Hematopoietic multipotent progenitor cell treated with erythropoietin and hydrocortisone succinate and interleukin-3 and kit ligand, for 17 days (in vitro differentiated cells): ENCODE results near the gene CBX1.
"Not testable (repeated sequence)": the region's sequence is repeated elsewhere in the genome, so short reads cannot be mapped to it uniquely, and the experiment has no call there.

Experiments used
- DNase-seq: peaks from one replicate; pipeline ENCODE4 v3.0.0-alpha.2; 2015; ENCODE audit warnings: low spot score

Gene CBX1

GRCh38 chr17:48123111-48123510 lies 21.8 kb upstream of the CBX1 start:
- DNase-seq: no peak

DNA sequence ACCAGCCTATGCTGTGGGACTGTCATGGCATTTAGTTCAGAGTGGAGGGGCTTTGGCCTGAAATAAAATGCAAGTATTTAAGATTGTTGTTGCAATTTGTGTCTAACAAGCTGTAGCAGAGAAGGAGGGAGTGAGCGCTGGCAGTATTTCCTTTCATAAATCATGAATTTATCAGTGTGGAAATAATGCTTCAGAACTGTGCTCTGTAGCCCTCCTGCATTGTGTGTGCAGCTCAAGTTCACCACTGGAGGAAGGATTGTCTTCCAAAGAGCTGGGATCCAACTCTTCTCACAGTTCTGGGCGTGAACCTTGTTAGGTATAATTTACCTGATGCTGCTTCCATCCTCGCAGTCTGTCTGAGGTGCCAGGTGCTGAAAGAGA lies 21.4 kb upstream of the CBX1 start:
- DNase-seq: no peak

GRCh38 chr17:48121923-48122664 lies 20.8 kb upstream of the CBX1 start:
- no peak for DNase-seq

- no peak for DNase-seq
These were observed 12.0 kb upstream of the CBX1 start for GRCh38 chr17:48113201-48113676.

DNA sequence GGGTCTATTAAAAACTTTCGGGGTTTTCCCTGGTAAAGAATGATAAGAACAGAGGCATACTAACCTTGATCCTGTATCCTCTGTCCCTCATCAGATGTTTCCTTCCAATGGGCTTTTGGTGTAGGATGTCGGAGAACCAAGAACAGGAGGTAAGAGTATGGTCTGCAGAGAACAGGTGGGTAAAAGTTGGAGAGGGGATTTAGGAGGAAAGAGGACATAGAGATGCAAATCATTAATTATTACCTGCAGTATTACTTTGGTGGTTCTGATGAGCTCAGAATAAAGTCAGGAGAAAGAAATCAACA lies 10.6 kb upstream of the CBX1 start:
- no peak for DNase-seq

- DNase-seq: no peak
These were observed 9.5 kb upstream of the CBX1 start for GRCh38 chr17:48110761-48111160.

- peak; percentile 87 for DNase-seq
These were observed 6.1 kb upstream of the CBX1 start, which contains the start of gene SNX11 for GRCh38 chr17:48107137-48108055. SNX11 (plus strand) TSS chr17:48107766; CDS start chr17:48112044, 4,278 bp downstream.

DNA sequence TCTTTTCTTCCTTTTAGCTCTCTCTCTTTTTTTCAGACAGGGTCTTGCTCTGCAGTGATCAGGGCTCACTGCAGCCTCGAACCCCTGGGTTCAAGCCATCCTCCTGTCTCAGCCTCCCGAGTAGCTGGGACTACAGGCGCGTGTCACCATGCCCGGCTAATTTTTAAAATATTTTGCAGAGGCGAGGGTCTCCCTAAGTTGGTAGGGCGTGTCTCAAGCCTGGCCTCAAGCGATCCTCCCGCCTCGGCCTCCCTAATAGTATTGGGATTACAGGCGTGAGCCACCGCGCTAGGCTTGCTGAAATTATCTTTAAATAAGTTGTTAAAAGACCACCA lies 5.5 kb upstream of the CBX1 start:
- no peak for DNase-seq

DNA sequence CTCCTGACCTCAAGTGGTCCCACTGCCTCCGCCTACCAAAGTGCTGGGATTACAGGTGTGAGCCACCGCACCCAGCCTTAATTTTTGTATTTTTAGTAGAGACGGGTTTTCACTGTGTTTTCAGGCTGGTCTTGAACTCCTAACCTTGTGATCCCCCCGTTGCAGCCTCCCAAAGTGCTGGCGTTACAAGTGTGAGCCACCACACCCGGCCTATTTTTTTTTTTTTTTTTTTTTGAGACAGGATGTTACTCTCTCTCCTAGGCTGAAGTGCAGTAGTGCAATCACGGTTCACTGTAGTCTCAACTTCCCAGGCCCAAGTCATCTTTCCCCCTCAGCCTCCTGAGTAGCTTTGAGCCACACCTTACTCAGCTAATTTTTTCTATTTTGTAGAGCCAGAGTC lies 3.2 kb upstream of the CBX1 start:
- DNase-seq: no peak

DNA sequence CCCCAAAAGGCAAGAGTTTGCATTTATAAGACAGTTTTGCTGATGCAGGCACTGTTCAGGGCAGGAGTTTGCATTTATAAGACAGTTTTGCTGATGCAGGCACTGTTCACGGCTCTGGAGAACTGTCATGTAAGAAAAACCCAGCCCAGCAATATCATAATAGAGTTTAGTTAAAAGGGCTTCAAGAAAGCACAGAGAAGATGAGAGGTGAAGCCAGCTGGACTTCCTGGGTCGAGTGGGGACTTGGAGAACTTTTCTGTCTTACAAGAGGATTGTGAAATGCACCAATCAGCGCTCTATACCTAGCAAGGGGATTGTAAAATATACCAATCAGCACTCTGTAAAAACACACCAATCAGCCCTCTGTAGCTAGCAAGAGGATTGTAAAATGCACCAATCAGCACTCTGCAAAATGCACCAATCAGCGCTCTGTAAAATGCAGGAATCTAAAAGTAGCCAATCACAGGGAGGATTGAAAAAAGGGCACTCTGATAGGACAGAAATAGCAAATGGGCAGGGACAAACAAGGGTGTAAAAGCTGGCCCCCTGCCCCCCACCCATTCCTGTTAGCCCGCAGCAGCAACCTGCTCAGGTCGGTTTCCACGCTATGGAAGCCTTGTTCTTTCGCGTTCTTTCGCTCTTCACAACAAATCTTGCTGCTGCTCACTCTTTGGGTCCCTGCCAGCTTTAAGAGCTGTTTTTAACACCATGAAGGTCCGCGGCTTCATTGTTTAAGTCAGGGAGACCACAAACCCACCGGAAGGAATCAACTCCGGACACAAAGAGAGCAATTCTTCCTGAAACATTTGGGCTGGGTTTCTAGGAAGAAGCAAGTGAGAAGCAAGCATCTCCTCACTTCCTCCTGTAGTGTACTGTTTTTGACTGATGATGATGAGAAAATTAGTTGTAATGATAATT lies 1.8 kb upstream of the CBX1 start:
- peak; percentile 25 for DNase-seq

DNA sequence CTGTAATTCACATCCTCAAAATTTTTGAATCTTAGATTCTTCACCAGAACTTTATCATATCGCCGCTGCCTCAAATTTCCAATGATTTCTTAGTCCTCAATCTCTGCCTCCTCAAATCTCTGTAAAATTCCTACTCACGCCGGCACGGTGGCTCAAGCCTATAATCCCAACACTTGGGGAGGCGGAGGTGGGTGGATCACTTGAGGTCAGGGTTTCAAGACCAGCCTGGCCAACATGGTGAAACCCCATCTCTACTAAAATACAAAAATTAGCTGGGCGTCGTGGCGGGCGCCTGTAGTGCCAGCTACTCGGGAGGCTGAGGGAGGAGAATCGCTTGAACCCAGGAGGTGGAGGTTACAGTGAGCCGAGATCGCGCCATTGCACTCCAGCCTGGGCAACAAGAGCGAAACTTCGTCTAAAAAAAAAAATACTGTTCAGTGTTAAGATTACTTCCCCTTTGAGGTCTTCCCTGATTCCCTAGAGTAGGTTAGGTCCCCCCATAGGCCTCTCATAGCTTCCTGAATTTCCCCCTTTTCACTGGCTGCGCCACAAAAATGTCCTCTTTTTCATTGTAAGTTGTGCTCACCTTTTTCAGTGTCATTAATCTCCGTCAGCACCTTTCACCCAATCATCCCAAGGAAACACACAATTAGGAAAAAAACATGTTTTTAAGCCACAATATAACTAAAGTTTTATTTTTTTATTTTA lies 919 bp upstream of the CBX1 start:
- DNase-seq: no peak

- DNase-seq: no peak
These were observed 677 bp downstream of the CBX1 start for GRCh38 chr17:48100591-48101011.

GRCh38 chr17:48100160-48100559 lies 1.1 kb downstream of the CBX1 start:
- no peak for DNase-seq

DNA sequence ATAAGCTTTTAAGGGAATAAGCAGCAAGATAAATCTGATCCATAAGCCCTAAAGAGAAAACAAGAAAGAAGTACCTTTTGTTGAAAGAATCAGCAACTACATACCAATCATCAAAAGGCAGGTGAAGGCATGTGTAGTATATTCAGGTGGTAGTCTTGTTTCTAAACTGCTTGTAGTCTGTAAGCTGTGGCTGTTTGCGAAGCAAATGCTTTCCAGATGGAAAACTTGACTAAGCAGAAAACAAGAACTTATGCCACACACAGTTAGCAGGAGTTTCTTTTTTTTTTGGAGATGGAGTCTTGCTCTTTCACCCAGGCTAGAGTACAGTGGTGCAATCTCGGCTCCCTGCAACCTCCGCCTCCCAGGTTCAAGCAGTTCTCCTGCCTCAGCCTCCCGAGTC lies 5.7 kb downstream of the CBX1 start:
- no peak for DNase-seq

GRCh38 chr17:48093341-48094045 lies 7.8 kb downstream of the CBX1 start:
- no peak for DNase-seq

- DNase-seq: no peak
These were observed 16.3 kb downstream of the CBX1 start for GRCh38 chr17:48084932-48085331.

- no peak for DNase-seq
These were observed 19.4 kb downstream of the CBX1 start for GRCh38 chr17:48081858-48082257.

GRCh38 chr17:48077152-48077551 lies 24.1 kb downstream of the CBX1 start:
- not testable (repeated sequence) for DNase-seq

DNA sequence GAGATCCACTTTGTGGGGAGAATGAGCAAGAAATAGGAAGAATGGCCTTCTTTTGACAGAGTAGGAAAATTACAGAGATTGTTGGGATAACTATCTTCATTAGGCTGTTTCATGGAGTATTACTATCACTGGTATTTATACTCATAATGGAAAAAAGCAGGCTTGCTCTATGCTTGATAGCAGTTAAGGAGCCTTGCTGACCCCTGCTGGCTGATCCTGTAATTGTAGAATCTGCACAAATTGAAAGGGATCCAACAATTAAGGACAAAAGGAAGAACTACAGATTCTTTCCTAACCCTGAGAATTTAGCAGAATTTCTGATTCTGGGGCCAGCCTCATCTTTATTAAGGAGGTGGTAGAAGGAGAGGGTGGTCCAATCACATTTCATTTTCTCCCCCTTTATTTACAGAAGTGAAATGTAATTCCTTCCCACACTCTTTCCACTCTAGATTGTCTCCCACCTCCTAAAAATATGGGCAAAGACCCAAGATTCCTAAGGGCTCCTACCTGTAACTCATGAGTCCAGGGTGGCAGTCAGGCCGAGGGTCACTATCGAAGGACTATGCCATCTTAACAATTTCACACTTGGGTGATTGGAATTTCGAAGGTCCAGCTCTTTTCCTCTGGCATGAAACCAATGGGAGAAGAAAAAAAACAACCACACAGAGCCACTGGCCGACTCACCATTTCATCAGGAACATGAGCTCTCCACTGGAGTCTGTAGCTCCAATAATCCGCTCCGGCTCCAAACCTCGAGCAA lies 26.8 kb downstream of the CBX1 start:
- peak; percentile 88 for DNase-seq

GRCh38 chr17:48073566-48074094 lies 27.6 kb downstream of the CBX1 start:
- not testable (repeated sequence) for DNase-seq
